Mucosa of gallbladder (tissue), 1 donor: ENCODE results near the gene SHC4. TPM values are rescaled to one million over a fixed set of nuclear protein-coding genes. Genes with fewer than 3 reads are reported as not detected.
"Not testable (repeated sequence)": the region's sequence is repeated elsewhere in the genome, so short reads cannot be mapped to it uniquely, and the experiment has no call there.

Source experiments
- DNase-seq: peaks from one replicate; pipeline ENCODE4 v3.0.0-alpha.2; 2020; ENCODE audit warnings: low spot score
- total RNA-seq: library from RNA; stranded (reverse); gene quantifications from one replicate; pipeline ENCODE4 v1.2.1, GENCODE V29; 2021
- donor health status: DM: no; HTN: no; CAD: no.

Gene SHC4, protein sequence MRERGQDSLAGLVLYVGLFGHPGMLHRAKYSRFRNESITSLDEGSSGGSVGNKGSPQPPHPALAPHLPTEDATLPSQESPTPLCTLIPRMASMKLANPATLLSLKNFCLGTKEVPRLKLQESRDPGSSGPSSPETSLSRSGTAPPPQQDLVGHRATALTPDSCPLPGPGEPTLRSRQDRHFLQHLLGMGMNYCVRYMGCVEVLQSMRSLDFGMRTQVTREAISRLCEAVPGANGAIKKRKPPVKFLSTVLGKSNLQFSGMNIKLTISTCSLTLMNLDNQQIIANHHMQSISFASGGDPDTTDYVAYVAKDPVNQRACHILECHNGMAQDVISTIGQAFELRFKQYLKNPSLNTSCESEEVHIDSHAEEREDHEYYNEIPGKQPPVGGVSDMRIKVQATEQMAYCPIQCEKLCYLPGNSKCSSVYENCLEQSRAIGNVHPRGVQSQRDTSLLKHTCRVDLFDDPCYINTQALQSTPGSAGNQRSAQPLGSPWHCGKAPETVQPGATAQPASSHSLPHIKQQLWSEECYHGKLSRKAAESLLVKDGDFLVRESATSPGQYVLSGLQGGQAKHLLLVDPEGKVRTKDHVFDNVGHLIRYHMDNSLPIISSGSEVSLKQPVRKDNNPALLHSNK
- 3.7 TPM for total RNA-seq

GRCh38 chr15:48963524-48964113 lies at the start of gene SHC4:
TSS of gene SHC4 (minus strand) at chr15:48963919. CDS start at chr15:48963015, 904 bp downstream.
- DNase-seq, result peak; percentile 61

DNA sequence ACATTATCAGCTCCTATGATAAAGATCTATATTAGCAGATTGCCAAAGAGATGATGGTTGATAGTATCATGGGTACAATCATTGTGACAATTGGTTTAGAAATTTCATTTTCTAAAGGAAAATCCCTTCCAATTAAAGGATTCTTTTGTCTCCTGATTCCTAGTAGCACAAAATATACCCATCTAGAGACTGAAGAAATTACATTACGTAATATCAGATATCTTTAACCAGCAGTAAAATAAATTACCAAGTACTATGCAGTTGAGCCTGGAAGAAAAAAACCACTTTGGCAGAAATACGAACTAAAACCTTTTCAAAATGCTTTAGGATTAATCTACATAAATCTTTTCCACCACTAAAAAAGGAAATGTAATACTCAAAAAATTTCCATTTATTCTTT lies 35.6 kb upstream of the SHC4 start:
- no peak for DNase-seq

DNA sequence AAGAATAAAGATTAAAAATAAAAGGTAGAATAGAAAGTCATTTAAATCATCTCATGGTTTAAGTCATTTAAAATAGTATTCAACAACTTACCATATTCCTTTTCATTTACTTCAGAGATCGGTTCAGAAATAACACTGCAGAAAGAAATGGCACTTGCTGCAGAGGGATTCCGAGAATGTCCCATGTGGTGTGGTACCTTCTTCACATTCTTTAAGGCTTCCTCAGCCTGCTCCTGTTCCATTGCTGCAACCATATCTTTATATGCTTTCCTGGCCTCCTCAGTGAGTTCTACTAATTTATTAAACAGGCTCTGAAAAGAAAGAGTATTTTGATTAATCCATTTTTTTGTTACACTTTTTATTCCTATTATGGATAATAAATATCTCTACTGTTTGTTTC lies 32.6 kb upstream of the SHC4 start:
- no peak for DNase-seq

- no peak for DNase-seq
Measured at GRCh38 chr15:48993380-48993779, 29.7 kb upstream of the SHC4 start.

- no peak for DNase-seq
Measured at GRCh38 chr15:48992545-48992944, 28.8 kb upstream of the SHC4 start.

DNA sequence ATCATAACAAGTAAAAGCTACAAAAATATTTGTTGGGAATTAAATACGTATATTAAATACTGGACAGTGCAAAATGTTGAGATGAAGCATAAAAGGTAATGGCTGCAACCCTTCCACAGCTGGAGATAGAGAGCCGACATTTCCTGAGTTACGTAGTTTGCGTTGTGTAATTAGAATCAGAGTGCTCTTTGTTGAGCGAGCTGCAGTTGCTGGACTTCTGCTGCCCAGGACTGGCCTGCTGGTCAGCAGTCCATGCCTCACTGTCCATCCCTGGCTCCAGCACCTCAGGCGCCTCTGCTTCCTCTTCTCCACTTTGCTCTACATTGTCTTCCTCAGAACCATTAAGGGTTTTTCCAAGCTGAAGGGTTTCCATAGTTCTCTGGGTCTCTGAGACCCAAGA lies 28.4 kb upstream of the SHC4 start:
- DNase-seq, result no peak

DNA sequence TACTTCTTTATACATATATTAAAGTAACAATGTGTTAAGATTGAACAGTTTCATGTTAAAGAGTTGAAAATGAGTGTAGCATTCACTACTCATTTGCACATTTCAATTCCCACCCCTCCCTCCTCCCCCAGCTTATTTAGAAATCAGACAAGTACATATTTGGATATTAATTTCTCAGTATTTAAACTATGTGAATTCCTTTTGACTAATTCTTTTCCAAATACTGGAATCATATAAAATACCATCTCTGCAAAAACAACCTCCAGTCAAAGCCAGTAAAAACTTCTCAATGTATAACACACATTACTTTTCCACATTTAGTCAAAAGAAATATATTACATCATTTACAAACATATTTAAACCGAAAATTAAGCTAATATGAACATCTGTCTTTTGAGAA lies 25.5 kb upstream of the SHC4 start:
- DNase-seq, result no peak

DNA sequence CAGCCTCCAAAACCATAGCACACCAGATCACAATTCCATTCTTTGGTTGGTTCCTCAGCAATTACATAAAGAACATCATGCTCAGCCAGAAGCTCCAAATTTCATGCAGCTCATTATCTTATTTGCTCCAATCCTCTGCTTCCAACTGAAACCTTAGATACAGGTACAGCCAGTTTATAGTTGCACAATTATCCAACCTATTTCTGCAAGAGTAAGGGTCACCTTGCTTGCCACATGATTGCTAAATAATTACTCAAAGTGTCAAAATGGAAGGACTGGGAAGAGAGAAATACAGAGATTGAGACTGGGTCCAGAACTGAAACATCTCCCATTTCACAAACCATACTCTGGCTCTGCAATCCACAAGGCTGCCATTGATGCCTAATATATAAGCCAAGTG lies 23.4 kb upstream of the SHC4 start:
- no peak for DNase-seq

DNA sequence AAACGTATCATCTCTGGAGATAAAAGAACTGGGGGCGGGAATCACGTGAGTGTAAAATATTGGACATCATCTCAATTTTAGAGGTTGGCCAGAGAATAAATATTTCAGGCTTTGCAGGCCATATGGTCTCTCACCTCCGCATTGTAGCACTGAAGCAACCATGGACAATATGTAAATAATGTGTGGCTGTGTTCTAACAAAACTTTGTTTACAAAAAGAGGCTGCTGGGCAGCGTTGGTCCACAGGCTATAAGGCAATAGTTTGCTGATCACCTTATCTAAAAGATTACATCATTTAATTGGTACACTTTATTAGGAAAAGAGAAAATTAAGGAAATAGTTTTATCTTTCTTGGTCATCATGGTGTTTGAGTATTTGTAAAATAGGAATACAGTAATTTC lies 22.5 kb upstream of the SHC4 start:
- DNase-seq, result no peak

DNA sequence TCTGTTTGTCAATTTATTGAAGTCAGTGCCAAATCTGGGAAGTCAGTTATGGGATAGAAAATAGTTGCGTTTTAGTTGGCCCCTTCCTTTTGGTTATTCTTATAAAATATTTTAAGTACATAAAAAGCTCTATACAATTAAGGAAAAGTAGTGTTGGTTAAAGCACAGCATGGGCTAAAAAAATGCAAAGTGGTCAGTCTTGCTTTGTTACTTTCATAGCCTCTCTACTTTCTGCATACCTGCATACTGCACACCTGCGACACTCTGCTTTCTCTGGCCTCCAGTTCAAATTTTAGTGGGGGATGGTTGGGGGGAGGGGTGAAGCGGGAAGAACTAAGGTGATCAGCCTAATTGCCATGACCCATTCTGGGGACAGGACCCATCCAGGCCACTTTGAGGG lies 21.8 kb upstream of the SHC4 start:
- no peak for DNase-seq

DNA sequence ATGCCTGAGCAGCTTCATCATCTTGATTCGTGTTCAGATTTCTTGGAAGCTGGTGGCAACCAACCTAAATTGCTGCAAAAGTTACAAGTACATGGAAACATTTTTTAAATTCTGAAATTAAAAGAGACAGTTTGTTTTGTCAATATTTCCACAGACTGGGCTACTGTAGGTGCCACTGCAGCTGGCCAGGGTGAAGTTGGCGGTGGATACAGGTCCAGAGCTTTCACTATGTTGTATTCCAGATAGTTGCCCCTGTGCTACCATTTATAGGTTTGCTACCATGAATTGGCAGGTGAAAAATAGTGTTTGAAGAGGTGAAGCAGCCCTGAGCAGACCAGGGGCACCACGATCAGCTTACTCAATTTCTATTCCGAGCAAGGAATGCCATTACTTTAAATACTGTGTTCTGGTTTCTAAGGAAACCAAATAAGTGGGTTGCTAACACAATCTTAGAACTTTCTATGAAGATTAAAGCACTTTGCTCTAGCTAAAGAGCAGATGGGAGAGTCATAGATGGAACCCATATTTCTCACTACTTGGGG lies 21.2 kb upstream of the SHC4 start:
- DNase-seq, result no peak

- no peak for DNase-seq
Measured at GRCh38 chr15:48984021-48984710, 20.4 kb upstream of the SHC4 start.

GRCh38 chr15:48983300-48983699 lies 19.6 kb upstream of the SHC4 start:
- no peak for DNase-seq

DNA sequence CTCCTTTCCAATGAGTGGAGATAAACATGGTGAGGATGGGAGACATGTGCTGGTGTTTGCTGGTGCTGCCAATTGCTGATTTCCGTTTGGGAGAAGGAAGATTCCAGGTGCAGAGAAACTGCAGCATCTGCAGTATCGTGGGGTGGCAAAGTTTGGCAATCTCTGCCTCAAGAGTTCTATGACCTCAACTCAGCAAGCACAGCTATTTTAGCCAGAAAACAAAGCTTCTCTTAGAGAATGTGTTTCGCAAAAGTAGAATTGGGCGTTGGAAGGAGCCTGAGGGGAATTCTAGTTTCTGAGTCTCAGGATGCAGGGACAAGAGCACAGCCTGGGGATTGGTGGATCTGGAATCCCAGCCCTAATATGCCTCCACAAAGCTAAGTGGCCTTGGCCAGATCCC lies 18.2 kb upstream of the SHC4 start:
- no peak for DNase-seq

GRCh38 chr15:48978638-48979037 lies 14.9 kb upstream of the SHC4 start:
- no peak for DNase-seq

DNA sequence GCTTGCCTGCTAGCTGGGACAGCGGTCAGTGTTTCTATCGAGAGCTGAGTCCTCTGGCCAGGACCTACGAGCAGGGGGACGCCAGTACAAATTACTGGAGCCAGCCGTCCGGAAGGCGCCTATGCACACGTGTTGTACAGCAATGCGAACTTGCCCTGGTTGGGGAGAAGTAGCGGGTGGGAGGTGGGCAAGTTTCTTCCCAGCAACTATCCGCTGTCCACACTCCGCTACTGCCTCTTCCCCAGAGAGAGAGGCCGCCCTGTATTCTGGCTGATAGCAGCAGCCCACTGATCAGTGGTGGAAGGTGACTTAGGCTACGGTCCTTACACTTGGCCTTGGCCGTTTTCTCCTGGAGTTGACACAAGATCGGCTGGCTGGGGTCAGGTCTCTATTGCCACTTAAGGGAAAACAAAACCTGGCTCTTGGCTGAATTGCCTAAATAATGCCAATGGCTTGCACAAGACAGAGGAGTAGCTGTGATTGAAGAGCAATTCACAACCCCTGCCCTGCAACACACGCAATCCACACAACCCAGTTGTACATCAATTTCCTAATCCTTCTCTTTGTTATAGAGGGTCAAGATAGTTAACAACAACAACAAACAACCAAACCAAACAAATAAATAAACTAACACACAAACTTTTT lies 12.8 kb upstream of the SHC4 start:
- no peak for DNase-seq

DNA sequence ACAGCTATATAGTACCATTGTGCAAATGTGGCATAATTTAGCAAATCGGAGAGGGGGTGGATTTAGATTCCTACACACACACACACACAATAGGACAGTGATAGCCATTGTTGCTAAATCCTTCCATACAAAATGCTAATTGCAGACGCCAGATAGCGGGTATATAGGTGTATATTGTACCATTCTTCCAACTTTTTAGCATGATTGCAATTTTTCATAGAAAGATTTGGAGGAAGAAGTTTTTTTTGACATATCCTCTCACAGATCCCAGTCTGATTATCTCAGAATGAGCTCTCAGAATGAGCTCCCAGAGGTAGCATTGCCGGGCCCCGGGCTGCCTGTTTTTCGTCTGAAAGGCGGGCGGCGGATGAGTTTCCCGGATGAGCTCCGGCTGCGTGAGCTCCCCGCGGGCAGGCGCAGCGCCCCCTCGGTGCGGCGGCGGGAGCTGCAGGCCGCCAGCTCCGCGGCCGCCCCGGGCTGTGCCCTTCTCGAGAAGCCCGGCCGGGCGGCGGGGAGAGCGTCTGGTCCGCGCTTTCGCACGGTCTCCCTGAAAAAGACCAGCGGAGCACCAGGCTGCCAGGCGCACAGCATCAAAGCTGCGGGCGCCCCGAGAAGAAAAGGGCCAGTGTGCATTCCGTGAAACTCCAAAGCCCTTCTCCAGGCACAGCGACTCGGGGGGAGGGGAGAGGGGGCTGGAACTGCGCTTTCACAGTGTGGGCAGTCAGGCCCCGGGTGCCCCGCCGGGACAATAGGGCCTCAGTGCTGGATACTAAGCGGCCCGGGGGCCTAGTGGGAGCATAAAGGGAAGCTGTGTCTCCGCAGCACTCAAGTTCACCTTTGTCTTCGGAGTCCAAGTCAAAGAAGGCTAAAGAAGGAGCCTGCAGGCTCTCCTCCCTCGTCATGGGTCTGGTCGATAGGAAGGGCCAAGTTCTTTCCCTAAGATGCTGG lies 12.0 kb upstream of the SHC4 start:
- peak; percentile 76 for DNase-seq

GRCh38 chr15:48974882-48975281 lies 11.2 kb upstream of the SHC4 start:
- DNase-seq, result no peak

GRCh38 chr15:48972750-48973503 lies 9.2 kb upstream of the SHC4 start:
- DNase-seq, result no peak

DNA sequence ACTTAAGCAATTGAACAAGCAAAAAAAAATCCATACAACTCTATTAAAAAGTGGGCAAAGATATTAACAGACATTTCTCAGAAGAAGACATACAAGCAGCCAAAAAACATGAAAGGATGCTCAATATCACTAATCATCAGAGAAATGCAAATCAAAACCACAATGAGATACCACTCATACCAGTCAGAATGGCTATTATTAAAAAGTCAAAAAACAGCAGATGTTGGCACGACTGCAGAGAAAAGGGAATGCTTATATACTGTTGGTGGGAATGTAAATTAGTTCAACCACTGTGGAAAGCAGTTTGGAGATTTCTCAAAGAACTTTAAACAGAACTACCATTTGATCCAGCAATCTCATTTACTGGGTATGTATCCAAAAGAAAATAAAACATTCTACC lies 7.2 kb upstream of the SHC4 start:
- DNase-seq, result not testable (repeated sequence)
